WERI-Rb-1 (cell line): Measurements from ENCODE around the gene NIPSNAP3A.

Experiments
- DNase-seq: peaks from one replicate; pipeline ENCODE4 v3.0.0-alpha.2; 2020
- H3K27ac ChIP-seq: fragments of 250-450 bp; sonication (Bioruptor Pico); 2 replicates; pipeline ENCODE4 v1.5.1; 2020; ENCODE audit warnings: mild to moderate bottlenecking, moderate library complexity
- H3K27me3 ChIP-seq: fragments of 250-450 bp; sonication (Bioruptor Pico); 2 replicates; pipeline ENCODE4 v1.5.1; 2021; ENCODE audit warnings: mild to moderate bottlenecking, low read depth, moderate library complexity; ENCODE audit not compliant: insufficient read depth, severe bottlenecking
- H3K36me3 ChIP-seq: fragments of 250-450 bp; sonication (Bioruptor Pico); 2 replicates; pipeline ENCODE4 v1.5.1; 2020; ENCODE audit warnings: mild to moderate bottlenecking, moderate library complexity
- H3K4me3 ChIP-seq: 2 replicates; pipeline ENCODE4 v1.5.1; 2011; ENCODE audit warnings: low read depth, mild to moderate bottlenecking, control low read depth, low read length
- H3K9me3 ChIP-seq: fragments of 250-450 bp; sonication (Bioruptor Pico); 2 replicates; pipeline ENCODE4 v1.5.1; 2021; ENCODE audit warnings: mild to moderate bottlenecking, moderate library complexity; ENCODE audit not compliant: severe bottlenecking
- TF ChIP-seq, protein P1 (sequence below): IDR thresholded peaks from 2 replicates; pipeline ENCODE4 v1.5.1; 2011; ENCODE audit warnings: low read depth, mild to moderate bottlenecking, control low read depth, inconsistent platforms, low read length

NIPSNAP3A gene

GRCh38 chr9:104783588-104783987, 36.1 kb downstream of the NIPSNAP3A start:
- TF ChIP-seq, protein P1, sequence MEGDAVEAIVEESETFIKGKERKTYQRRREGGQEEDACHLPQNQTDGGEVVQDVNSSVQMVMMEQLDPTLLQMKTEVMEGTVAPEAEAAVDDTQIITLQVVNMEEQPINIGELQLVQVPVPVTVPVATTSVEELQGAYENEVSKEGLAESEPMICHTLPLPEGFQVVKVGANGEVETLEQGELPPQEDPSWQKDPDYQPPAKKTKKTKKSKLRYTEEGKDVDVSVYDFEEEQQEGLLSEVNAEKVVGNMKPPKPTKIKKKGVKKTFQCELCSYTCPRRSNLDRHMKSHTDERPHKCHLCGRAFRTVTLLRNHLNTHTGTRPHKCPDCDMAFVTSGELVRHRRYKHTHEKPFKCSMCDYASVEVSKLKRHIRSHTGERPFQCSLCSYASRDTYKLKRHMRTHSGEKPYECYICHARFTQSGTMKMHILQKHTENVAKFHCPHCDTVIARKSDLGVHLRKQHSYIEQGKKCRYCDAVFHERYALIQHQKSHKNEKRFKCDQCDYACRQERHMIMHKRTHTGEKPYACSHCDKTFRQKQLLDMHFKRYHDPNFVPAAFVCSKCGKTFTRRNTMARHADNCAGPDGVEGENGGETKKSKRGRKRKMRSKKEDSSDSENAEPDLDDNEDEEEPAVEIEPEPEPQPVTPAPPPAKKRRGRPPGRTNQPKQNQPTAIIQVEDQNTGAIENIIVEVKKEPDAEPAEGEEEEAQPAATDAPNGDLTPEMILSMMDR: no peak

DNA sequence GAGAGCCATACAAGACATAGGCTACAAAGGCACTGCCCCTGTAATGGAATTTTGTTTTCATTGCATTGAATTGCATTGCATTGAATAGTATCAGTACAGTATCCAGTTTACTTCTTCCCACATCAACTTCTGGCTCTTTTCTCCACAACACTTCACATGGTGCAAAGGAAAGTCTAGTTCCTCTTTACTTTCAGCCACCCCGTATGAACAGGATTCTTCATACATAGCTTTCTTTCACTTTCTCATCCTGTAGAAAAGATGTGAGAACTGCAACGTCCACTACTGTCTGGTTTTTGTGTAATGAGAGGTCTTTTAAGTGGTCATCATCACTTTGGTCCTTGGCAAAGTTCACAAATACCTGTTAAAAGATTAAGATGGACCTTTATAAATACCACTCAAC, 36.6 kb downstream of the NIPSNAP3A start:
- no peak for DNase-seq
- Histone ChIP-seq H3K9me3 (no peaks in the 10 kb centered on the region), H3K27me3 (no peaks in the 10 kb centered on the region), H3K36me3 (no peaks in the 10 kb centered on the region; the same call in 1 of the 2 replicates), H3K4me3 (no peak overlapping the region), H3K27ac (no peak overlapping the region)
- TF ChIP-seq, protein P1: no peak

More at GRCh38 chr9:104783588-104783987, 36.1 kb downstream of the NIPSNAP3A start:
- Histone ChIP-seq H3K27ac (no peak overlapping the region), H3K9me3 (no peaks in the 10 kb centered on the region), H3K4me3 (no peak overlapping the region), H3K27me3 (no peaks in the 10 kb centered on the region), H3K36me3 (no peaks in the 10 kb centered on the region; the same call in 1 of the 2 replicates)
- no peak for DNase-seq

DNA sequence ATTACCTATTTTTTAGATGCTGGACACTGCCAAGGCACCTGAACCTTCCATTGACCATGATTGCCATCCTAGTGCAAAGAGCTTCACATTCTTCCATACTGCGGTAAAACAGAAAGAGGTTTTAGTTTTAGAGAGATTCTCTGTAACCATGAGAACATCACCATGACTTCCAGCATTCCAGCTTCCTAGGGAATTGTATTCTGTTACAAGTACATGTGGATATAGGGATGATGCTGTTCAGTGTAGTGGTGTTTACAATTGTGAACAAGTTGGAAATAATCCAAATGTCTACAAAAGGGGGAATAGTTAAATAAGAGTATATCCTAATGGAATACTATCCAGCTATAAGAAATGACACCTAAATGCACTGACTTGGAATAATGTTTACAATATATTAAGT, 38.8 kb downstream of the NIPSNAP3A start:
- TF ChIP-seq, protein P1: no peak
- H3K4me3 ChIP-seq: no peak overlapping the region
- no peaks in the 10 kb centered on the region; the same call in 1 of the 2 replicates for H3K36me3 ChIP-seq
- no peaks in the 10 kb centered on the region for H3K9me3 ChIP-seq
- no peak overlapping the region for H3K27ac ChIP-seq
- H3K27me3 ChIP-seq: no peaks in the 10 kb centered on the region
- DNase-seq: no peak

- Histone ChIP-seq H3K4me3 (no peak overlapping the region), H3K27me3 (no peaks in the 10 kb centered on the region), H3K9me3 (no peaks in the 10 kb centered on the region), H3K36me3 (no peaks in the 10 kb centered on the region; the same call in none of the 2 replicates), H3K27ac (no peak overlapping the region)
- TF ChIP-seq, protein P1: no peak
- DNase-seq: no peak
Measured at GRCh38 chr9:104787306-104788015, 40.0 kb downstream of the NIPSNAP3A start.

DNA sequence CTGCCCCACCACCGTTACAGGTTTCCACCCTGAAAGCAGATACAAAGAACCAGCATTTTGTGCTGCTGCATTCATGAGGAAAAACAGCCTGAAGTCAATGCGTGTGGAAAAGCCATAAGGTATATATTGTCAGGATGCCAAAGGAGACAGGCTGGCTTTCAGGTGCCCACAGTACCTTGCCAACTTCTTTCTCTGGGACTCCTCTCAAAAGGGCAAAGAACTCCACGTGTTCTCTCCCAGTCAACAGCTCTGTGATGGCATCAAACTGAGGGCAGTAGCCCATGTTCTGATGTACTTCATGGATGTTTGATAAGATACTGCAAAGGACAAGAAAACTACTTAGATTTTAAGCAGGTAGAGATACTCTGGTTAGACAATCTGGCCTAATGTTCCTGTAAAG, 40.8 kb downstream of the NIPSNAP3A start:
- no peak overlapping the region for H3K4me3 ChIP-seq
- no peaks in the 10 kb centered on the region for H3K27me3 ChIP-seq
- no peak for DNase-seq
- H3K9me3 ChIP-seq: no peaks in the 10 kb centered on the region
- TF ChIP-seq, protein P1: no peak
- no peaks in the 10 kb centered on the region; the same call in none of the 2 replicates for H3K36me3 ChIP-seq
- no peak overlapping the region for H3K27ac ChIP-seq
